IPS-11a (cell line): ENCODE measurements around the gene FAM107A.

Source experiments
- H3K4me3 ChIP-seq: one replicate; pipeline ENCODE4 v1.5.1; 2013; ENCODE audit warnings: low read depth, low read length, control low read depth

Gene FAM107A

GRCh38 chr3:58568572-58569286, 8.5 kb downstream of the FAM107A start:
- H3K4me3 ChIP-seq, result no peak overlapping the region

GRCh38 chr3:58567251-58567515, 10.0 kb downstream of the FAM107A start:
- H3K4me3 ChIP-seq, result no peak overlapping the region

- H3K4me3 ChIP-seq, result no peak overlapping the region
Measured at GRCh38 chr3:58566398-58567250, 10.6 kb downstream of the FAM107A start.

- no peak overlapping the region for H3K4me3 ChIP-seq
Measured at GRCh38 chr3:58565621-58566397, 11.4 kb downstream of the FAM107A start.

GRCh38 chr3:58564456-58565160, 12.6 kb downstream of the FAM107A start:
- no peak overlapping the region for H3K4me3 ChIP-seq

- H3K4me3 ChIP-seq, result no peak overlapping the region
Measured at GRCh38 chr3:58564054-58564453, 13.1 kb downstream of the FAM107A start.

GRCh38 chr3:58563386-58564035, 13.7 kb downstream of the FAM107A start:
- H3K4me3 ChIP-seq, result no peak overlapping the region

DNA sequence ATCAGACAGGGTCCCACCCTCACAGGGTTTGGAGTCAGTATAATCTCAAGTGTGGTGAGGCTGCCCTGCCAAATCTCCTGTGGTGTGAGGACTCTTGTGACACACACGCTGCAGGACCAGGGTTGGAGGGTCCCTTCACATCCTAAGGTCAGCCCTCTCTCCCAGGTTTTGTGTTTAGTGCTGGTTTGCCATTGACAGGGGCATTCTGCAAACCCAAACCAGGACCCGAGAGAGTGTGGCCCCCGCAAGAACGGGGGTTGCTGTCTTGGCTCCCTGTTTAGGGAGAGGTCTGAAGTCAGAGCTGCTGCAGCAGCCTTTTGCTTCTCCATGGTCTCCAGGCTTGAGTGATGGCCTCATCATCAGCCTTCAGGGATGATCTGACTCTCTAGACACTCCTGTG, 14.7 kb downstream of the FAM107A start:
- H3K4me3 ChIP-seq, result no peak overlapping the region

DNA sequence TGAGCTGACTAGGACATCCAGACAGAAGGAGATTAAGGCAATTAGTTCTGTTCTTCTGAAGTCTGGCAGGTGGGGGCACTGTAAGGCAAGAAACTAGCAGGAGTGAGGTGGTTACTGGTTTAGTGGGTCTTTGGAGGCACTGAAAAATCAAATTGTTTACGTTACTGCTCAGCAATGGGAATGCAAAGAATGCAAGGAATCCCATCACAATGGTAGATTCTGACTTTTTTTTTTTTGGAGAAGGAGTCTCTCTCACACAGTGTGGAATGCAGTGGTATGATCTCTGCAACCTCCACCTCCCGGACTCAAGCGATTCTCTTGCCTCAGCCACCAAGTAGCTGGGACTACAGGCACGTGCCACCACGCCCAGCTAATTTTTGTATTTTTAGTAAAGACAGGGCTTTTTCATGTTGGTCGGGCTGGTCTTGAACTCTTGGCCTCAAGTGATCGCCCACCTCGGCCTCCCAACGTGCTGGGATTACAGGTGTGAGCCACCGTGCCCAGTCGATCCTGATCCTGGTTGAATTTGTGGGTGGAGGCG, 16.4 kb downstream of the FAM107A start:
- H3K4me3 ChIP-seq, result no peak overlapping the region

GRCh38 chr3:58559586-58559985, 17.6 kb downstream of the FAM107A start:
- no peak overlapping the region for H3K4me3 ChIP-seq

DNA sequence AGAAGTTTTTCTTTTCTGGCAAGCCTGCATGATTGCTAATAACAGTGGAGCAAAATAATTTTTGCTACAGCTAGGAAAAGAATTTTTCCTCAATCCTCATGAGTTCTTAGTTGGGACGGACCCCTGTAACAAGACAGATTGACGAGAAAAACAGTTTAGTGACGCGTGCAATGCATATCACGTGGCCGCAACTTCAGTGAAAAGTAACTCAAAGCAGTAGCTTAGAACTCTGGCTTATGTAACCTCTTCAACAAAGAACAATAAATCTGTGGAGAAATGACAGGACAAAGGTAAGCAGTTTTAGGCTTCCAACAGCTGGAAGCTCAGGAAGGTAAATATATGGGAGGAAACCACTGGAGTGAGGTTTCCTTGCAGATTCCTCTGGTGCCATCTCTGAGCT, 19.7 kb downstream of the FAM107A start:
- H3K4me3 ChIP-seq, result no peak overlapping the region

GRCh38 chr3:58556761-58557221, 20.4 kb downstream of the FAM107A start:
- no peak overlapping the region for H3K4me3 ChIP-seq

- H3K4me3 ChIP-seq, result no peak overlapping the region
Measured at GRCh38 chr3:58556001-58556400, 21.2 kb downstream of the FAM107A start.

GRCh38 chr3:58555203-58555602, 22.0 kb downstream of the FAM107A start:
- no peak overlapping the region for H3K4me3 ChIP-seq

DNA sequence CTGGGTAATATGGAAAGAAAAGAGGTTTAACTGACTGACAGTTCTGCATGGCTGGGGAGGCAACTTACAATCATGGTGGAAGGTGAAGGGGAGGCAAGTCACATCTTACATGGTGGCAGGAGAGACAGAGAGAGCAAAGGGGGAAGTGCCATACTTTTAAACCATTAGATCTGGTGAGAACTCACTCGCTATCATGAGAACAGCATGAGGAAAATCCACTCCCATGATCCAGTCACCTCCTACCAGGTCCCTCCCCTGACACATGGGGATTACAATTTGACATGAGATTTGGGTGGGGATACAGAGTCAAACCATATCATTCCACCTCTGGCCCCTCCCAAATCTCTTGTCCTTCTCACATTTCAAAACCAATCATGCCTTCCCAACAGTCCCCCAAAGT, 24.2 kb downstream of the FAM107A start:
- H3K4me3 ChIP-seq, result no peak overlapping the region

GRCh38 chr3:58551636-58552180, 25.5 kb downstream of the FAM107A start:
- no peak overlapping the region for H3K4me3 ChIP-seq

DNA sequence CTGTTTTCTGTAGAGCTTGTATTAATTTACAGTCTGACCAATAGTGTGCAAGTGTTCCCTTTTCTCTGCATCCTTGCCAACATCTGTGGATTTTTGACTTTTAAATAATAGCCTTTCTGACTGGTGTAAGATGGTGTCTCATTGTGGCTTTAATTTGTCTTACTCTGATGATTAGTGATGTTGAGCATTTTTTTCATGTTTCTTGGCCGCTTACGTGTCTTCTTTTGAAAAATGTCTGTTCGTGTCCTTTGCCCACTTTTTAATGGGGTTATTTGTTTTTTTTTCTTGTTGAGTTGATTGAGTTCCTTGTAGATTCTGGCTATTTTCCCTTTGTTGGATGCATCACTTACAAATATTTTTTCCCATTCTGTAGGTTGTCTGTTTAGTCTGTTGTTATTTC, 32.6 kb downstream of the FAM107A start:
- no peak overlapping the region for H3K4me3 ChIP-seq

- no peak overlapping the region for H3K4me3 ChIP-seq
Measured at GRCh38 chr3:58540176-58540858, 36.9 kb downstream of the FAM107A start.

GRCh38 chr3:58539626-58540025, 37.6 kb downstream of the FAM107A start:
- H3K4me3 ChIP-seq, result no peak overlapping the region
